CD14-positive monocyte (primary cell): Measurements from ENCODE around the gene BCKDHB. TPM values are rescaled to one million over a fixed set of nuclear protein-coding genes. Genes with fewer than 3 reads are reported as not detected.

Source experiments
- DNase-seq, 3 donors: peaks; one replicate each; pipeline ENCODE4 v3.0.0-alpha.2; 2011 to 2022
- H2AFZ ChIP-seq: 2 replicates; pipeline ENCODE4 v1.6.0; 2012; ENCODE audit warnings: mild to moderate bottlenecking, low read depth, low read length, inconsistent platforms; ENCODE audit not compliant: insufficient read depth, poor library complexity, severe bottlenecking
- H3K27ac ChIP-seq, 2 donors: 1 replicate in 1 of 2; 2 replicates in 1 of 2; pipeline ENCODE4 v1.5.1; 2012 to 2013; ENCODE audit warnings: low read length in 2 of 2, control low read depth in 1 of 2, inconsistent platforms in 1 of 2, low read depth in 1 of 2, mild to moderate bottlenecking in 1 of 2
- H3K27me3 ChIP-seq, 2 donors: one replicate each; pipeline versions ENCODE4 v1.6.0 to v1.6.1; 2011 to 2013; ENCODE audit warnings: low read length in 2 of 2; ENCODE audit not compliant: control insufficient read depth in 2 of 2, insufficient read depth in 2 of 2
- H3K36me3 ChIP-seq, 2 donors: replicated peaks in 1 of 2; 1 replicate in 1 of 2; 2 replicates in 1 of 2; pipeline versions ENCODE4 v1.5.1 to v1.6.1; 2012 to 2013; ENCODE audit warnings: low read length in 2 of 2, control low read depth in 1 of 2, inconsistent platforms in 1 of 2, mild to moderate bottlenecking in 1 of 2; ENCODE audit not compliant: insufficient read depth in 2 of 2, control insufficient read depth in 1 of 2
- H3K4me1 ChIP-seq, 2 donors: 1 replicate in 1 of 2; 2 replicates in 1 of 2; pipeline versions ENCODE4 v1.5.1 to v1.6.1; 2012 to 2013; ENCODE audit warnings: low read length in 2 of 2, control low read depth in 1 of 2, inconsistent platforms in 1 of 2, mild to moderate bottlenecking in 1 of 2, moderate library complexity in 1 of 2; ENCODE audit not compliant: insufficient read depth in 2 of 2, control insufficient read depth in 1 of 2
- H3K4me2 ChIP-seq: replicated peaks from 2 replicates; pipeline ENCODE3; 2012; ENCODE audit warnings: low read length, moderate library complexity, mild to moderate bottlenecking; ENCODE audit not compliant: poor library complexity, severe bottlenecking; ENCODE audit errors: extremely low read depth
- H3K4me3 ChIP-seq, 3 experiments: fragments of 200-600 bp in 1 of 3; sonication (generic) in 1 of 3; replicated peaks in 1 of 3; 1 replicate in 2 of 3; 2 replicates in 1 of 3; pipeline ENCODE4 v1.5.1; 2011 to 2013; ENCODE audit warnings: low read length in 3 of 3, mild to moderate bottlenecking in 3 of 3, control low read depth in 2 of 3, low read depth in 2 of 3, inconsistent platforms in 1 of 3, moderate library complexity in 1 of 3
- H3K79me2 ChIP-seq: 2 replicates; pipeline ENCODE4 v1.6.0; 2012; ENCODE audit warnings: mild to moderate bottlenecking, control low read depth, inconsistent platforms, low read length, moderate library complexity; ENCODE audit not compliant: insufficient read depth
- H3K9ac ChIP-seq: 2 replicates; pipeline ENCODE4 v1.6.0; 2017; ENCODE audit warnings: low read length, mild to moderate bottlenecking; ENCODE audit not compliant: insufficient read depth, poor library complexity, severe bottlenecking
- H3K9me3 ChIP-seq, 2 donors: replicated peaks in 1 of 2; 1 replicate in 1 of 2; 2 replicates in 1 of 2; pipeline versions ENCODE4 v1.5.1 to v1.6.1; 2012 to 2013; ENCODE audit warnings: low read length in 2 of 2, control low read depth in 1 of 2; ENCODE audit not compliant: control insufficient read depth in 1 of 2, insufficient read depth in 1 of 2
- H4K20me1 ChIP-seq: 2 replicates; pipeline ENCODE4 v1.6.0; 2012; ENCODE audit warnings: mild to moderate bottlenecking, low read length, control low read depth, moderate library complexity; ENCODE audit not compliant: insufficient read depth
- H3K27ac Mint-ChIP-seq, 7 donors: one replicate each; pipeline ENCODE4 v1.8.0; 2020; ENCODE audit warnings: mild to moderate bottlenecking in 7 of 7, mixed read lengths in 7 of 7, moderate library complexity in 6 of 7, inconsistent platforms in 2 of 7
- H3K27me3 Mint-ChIP-seq, 3 donors: one replicate each; pipeline ENCODE4 v1.8.0; 2021 to 2022; ENCODE audit warnings: low read depth in 3 of 3, mild to moderate bottlenecking in 3 of 3, mixed read lengths in 3 of 3, moderate library complexity in 3 of 3, inconsistent platforms in 1 of 3
- H3K36me3 Mint-ChIP-seq, 2 donors: one replicate each; pipeline ENCODE4 v1.8.0; 2020; ENCODE audit warnings: mixed read lengths in 2 of 2, inconsistent platforms in 1 of 2, mild to moderate bottlenecking in 1 of 2
- H3K4me1 Mint-ChIP-seq: one replicate; pipeline ENCODE4 v1.8.0; 2020; ENCODE audit warnings: mild to moderate bottlenecking, mixed read lengths
- H3K4me3 Mint-ChIP-seq, 2 donors: one replicate each; pipeline ENCODE4 v1.8.0; 2020; ENCODE audit warnings: mild to moderate bottlenecking in 2 of 2, mixed read lengths in 2 of 2, moderate library complexity in 1 of 2
- H3K9me3 Mint-ChIP-seq, 7 donors: one replicate each; pipeline ENCODE4 v1.8.0; 2020 to 2022; ENCODE audit warnings: mixed read lengths in 7 of 7, mild to moderate bottlenecking in 6 of 7, moderate library complexity in 6 of 7, inconsistent platforms in 2 of 7
- WGBS: methylation state at CpG from one replicate; pipeline ENCODE4 v1.1.5; 2013; ENCODE audit warnings: missing lambda C conversion rate; ENCODE audit not compliant: insufficient coverage; 5-methylcytosine and 5-hydroxymethylcytosine counted together
- intact Hi-C, 2 donors: fragments of 100-400 bp; cut with micrococcal nuclease; formaldehyde crosslinking; loops; one replicate each; pipeline versions ENCODE4 v1.15.0 to v1.15.1; 2023
- polyA plus RNA-seq, 3 donors: library from polyadenylated mRNA; depleted of rRNA in 1 of 3; unstranded in 2 of 3; stranded (reverse) in 1 of 3; fragments of 300-500 nt in 2 of 3; fragments of >200 nt in 1 of 3; fragmentation: Illumina TruSeq in 2 of 3; gene quantifications; 1 replicate in 2 of 3; 2 replicates in 1 of 3; pipeline ENCODE4 v1.2.3, GENCODE V29; 2012 to 2021
- TF ChIP-seq, protein P1 (sequence below): fragments of 200-600 bp; IDR thresholded peaks from one replicate; pipeline ENCODE4 v1.8.0; 2022; ENCODE audit warnings: antibody characterized with exemption, mild to moderate bottlenecking

The BCKDHB gene
- polyA plus RNA-seq, 3 donors: 1.8 to 4.6 (median 4.0) TPM

DNA sequence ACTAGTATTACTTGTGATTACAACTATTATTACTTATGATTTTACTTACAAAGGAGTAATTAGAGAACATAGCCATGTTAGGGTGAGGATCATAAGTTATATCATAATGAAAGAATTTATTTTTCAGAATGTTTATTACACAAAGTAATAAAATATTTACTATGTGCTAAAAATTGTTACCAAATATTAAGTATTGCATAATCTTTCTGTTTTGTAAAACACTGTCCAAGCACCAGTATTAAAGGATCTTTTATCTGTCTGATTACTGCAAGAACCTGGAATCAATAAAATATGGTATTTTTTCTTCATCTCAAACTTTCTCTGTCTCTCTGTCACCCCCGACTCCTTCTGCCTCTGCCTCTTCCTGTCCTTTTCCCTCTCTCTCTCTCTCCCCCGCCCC lies 250.1 kb downstream of the BCKDHB start:
- no peak overlapping the region for H3K9ac ChIP-seq
- WGBS: no CpG with 5 or more reads among the region's 2 CpGs
- H3K27me3 ChIP-seq: no peaks in the 10 kb centered on the region
- H3K4me2 ChIP-seq: no peak overlapping the region
- intact Hi-C loops: no loop called here
- H3K9me3 ChIP-seq: peaks cover 0 to 5% of the 10 kb centered on the region in 2 donors
- no peaks in the 10 kb centered on the region for H3K4me1 Mint-ChIP-seq
- H3K27ac ChIP-seq: no peak overlapping the region
- no peak for DNase-seq
- TF ChIP-seq, protein P1, sequence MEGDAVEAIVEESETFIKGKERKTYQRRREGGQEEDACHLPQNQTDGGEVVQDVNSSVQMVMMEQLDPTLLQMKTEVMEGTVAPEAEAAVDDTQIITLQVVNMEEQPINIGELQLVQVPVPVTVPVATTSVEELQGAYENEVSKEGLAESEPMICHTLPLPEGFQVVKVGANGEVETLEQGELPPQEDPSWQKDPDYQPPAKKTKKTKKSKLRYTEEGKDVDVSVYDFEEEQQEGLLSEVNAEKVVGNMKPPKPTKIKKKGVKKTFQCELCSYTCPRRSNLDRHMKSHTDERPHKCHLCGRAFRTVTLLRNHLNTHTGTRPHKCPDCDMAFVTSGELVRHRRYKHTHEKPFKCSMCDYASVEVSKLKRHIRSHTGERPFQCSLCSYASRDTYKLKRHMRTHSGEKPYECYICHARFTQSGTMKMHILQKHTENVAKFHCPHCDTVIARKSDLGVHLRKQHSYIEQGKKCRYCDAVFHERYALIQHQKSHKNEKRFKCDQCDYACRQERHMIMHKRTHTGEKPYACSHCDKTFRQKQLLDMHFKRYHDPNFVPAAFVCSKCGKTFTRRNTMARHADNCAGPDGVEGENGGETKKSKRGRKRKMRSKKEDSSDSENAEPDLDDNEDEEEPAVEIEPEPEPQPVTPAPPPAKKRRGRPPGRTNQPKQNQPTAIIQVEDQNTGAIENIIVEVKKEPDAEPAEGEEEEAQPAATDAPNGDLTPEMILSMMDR: no peak
- no peak overlapping the region for H2AFZ ChIP-seq
- H3K36me3 Mint-ChIP-seq: no peaks in the 10 kb centered on the region
- no peak overlapping the region for H3K27ac Mint-ChIP-seq
- H3K4me3 ChIP-seq: no peak overlapping the region
- no peaks in the 10 kb centered on the region for H3K4me1 ChIP-seq
- H3K79me2 ChIP-seq: no peaks in the 10 kb centered on the region
- peaks cover 1 to 15% (median 4%) of the 10 kb centered on the region in 7 donors for H3K9me3 Mint-ChIP-seq
- H3K27me3 Mint-ChIP-seq: peaks cover 0 to 2% (median 0%) of the 10 kb centered on the region in 3 donors
- no peaks in the 10 kb centered on the region for H4K20me1 ChIP-seq
- no peak overlapping the region for H3K4me3 Mint-ChIP-seq
- H3K36me3 ChIP-seq: no peaks in the 10 kb centered on the region

DNA sequence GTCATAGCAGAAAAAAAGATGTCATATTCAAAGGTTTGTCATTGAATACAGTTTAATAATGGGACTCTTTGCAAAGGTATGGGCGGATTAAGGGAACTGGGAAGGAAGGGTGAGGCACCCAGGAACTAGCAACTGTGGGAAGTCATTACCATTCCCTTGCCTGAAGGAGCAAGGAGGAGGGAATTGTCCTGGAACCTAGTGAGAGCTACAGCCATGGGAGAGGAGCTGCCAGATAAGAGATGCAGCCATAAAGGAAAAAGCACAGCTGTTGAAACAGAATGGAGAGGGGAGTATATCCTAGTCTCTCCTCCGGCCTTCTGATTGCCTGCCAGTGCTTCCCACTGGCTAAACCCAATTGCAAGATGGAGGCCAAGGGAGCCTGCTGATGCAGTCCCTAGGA lies 250.6 kb downstream of the BCKDHB start:
- no peaks in the 10 kb centered on the region for H3K36me3 ChIP-seq
- H3K9me3 Mint-ChIP-seq: peaks cover 0 to 11% (median 4%) of the 10 kb centered on the region in 7 donors
- no peak overlapping the region for H3K27ac ChIP-seq
- H3K27me3 ChIP-seq: no peaks in the 10 kb centered on the region
- intact Hi-C loops: no loop called here
- no peak overlapping the region for H3K27ac Mint-ChIP-seq
- H3K4me2 ChIP-seq: no peak overlapping the region
- H3K4me3 ChIP-seq: no peak overlapping the region
- peaks cover 0 to 5% of the 10 kb centered on the region in 2 donors for H3K9me3 ChIP-seq
- H3K4me1 ChIP-seq: no peaks in the 10 kb centered on the region
- TF ChIP-seq, protein P1: no peak
- H2AFZ ChIP-seq: no peak overlapping the region
- no peaks in the 10 kb centered on the region for H3K36me3 Mint-ChIP-seq
- peaks cover 0 to 2% (median 0%) of the 10 kb centered on the region in 3 donors for H3K27me3 Mint-ChIP-seq
- no peak overlapping the region for H3K9ac ChIP-seq
- H4K20me1 ChIP-seq: no peaks in the 10 kb centered on the region
- H3K79me2 ChIP-seq: no peaks in the 10 kb centered on the region
- no peaks in the 10 kb centered on the region for H3K4me1 Mint-ChIP-seq
- H3K4me3 Mint-ChIP-seq: no peak overlapping the region
- DNase-seq: no peak
- 100% methylated on average over 1 of the region's 2 CpGs for WGBS
